Measurements from ENCODE around the gene OR6V1. TPM values are rescaled to one million over a fixed set of nuclear protein-coding genes. Genes with fewer than 3 reads are reported as not detected.

OR6V1 gene
- not detected in 5 replicates for total RNA-seq (2022; extraction: Qiagen RNA extraction)

GRCh38 chr7:143052041-143052440, at the start of gene OR6V1:
Gene OR6V1 (plus strand): TSS chr7:143052341. CDS start chr7:143052341, 0 bp downstream.

GRCh38 chr7:143027032-143027431, 25.1 kb upstream of the OR6V1 start, which contains the start of gene OR9A2:
Gene OR9A2 (minus strand): TSS chr7:143027132. CDS start chr7:143027132, 0 bp downstream.

Other genes starting within 250 kb of the OR6V1 start
- gene EPHB6, start 197.3 kb upstream of the OR6V1 start, total RNA-seq (2022; extraction: Qiagen RNA extraction), result 0.40 to 0.87 TPM (median 0.60 TPM) in 5 replicates
- gene TRPV6, start 166.6 kb upstream of the OR6V1 start, total RNA-seq (2022; extraction: Qiagen RNA extraction), result 0.02 TPM in 1 of 5 replicates, not detected in the others
- gene TRPV5, start 118.6 kb upstream of the OR6V1 start, total RNA-seq (2022; extraction: Qiagen RNA extraction), result not detected in 5 replicates
- gene LLCFC1, start 112.9 kb upstream of the OR6V1 start, total RNA-seq (2022; extraction: Qiagen RNA extraction), result not detected in 5 replicates
- gene KEL, start 90.0 kb upstream of the OR6V1 start, total RNA-seq (2022; extraction: Qiagen RNA extraction), result 0.08 TPM in 1 of 5 replicates, not detected in the others
- gene OR9A2, start 25.2 kb upstream of the OR6V1 start, total RNA-seq (2022; extraction: Qiagen RNA extraction), result not detected in 5 replicates
- 0.16 to 0.41 TPM (median 0.29 TPM) in 3 of 5 replicates, not detected in the others for gene PIP, start 79.7 kb downstream of the OR6V1 start, total RNA-seq (2022; extraction: Qiagen RNA extraction)
- not detected in 5 replicates for gene TAS2R39, start 131.1 kb downstream of the OR6V1 start, total RNA-seq (2022; extraction: Qiagen RNA extraction)
- not detected in 5 replicates for gene TAS2R40, start 169.7 kb downstream of the OR6V1 start, total RNA-seq (2022; extraction: Qiagen RNA extraction)
- 106 to 121 TPM (median 118 TPM) in 5 replicates for gene GSTK1, start 211.1 kb downstream of the OR6V1 start, total RNA-seq (2022; extraction: Qiagen RNA extraction)
- gene TMEM139, start 232.6 kb downstream of the OR6V1 start, total RNA-seq (2022; extraction: Qiagen RNA extraction), result 0.66 to 1.2 TPM (median 1.2 TPM) in 5 replicates
- 17.4 to 23.3 TPM (median 19.3 TPM) in 5 replicates for gene CASP2, start 236.0 kb downstream of the OR6V1 start, total RNA-seq (2022; extraction: Qiagen RNA extraction)

All from A549 treated with AZD2906 at 1 μM for 4 hours (cell line).